NB4 (cell line): ENCODE data around the gene EVA1C.
"Not testable (repeated sequence)": the region's sequence is repeated elsewhere in the genome, so short reads cannot be mapped to it uniquely, and the experiment has no call there.

ENCODE experiments used
- DNase-seq: peaks from one replicate; pipeline ENCODE4 v3.0.0; 2010; ENCODE audit warnings: low read depth
- H3K4me3 ChIP-seq: one replicate; pipeline ENCODE4 v1.5.1; 2011; ENCODE audit warnings: mild to moderate bottlenecking, low read depth, low read length, moderate library complexity
- MYC ChIP-seq: IDR thresholded peaks from 2 replicates; pipeline ENCODE4 v1.6.1; 2011; ENCODE audit warnings: low read depth, low read length
- POLR2A ChIP-seq: IDR thresholded peaks from 2 replicates; pipeline ENCODE4 v1.6.1; 2011; ENCODE audit warnings: mild to moderate bottlenecking; ENCODE audit not compliant: insufficient read length; ENCODE audit errors: extremely low read depth
- TF ChIP-seq, protein P1 (sequence below): IDR thresholded peaks from 2 replicates; pipeline ENCODE4 v1.6.1; 2011; ENCODE audit warnings: low read depth, low read length
- TF ChIP-seq, protein P2 (sequence below): IDR thresholded peaks from one replicate; pipeline ENCODE4 v1.5.1; 2012; ENCODE audit warnings: low read depth, low read length

EVA1C gene

DNA sequence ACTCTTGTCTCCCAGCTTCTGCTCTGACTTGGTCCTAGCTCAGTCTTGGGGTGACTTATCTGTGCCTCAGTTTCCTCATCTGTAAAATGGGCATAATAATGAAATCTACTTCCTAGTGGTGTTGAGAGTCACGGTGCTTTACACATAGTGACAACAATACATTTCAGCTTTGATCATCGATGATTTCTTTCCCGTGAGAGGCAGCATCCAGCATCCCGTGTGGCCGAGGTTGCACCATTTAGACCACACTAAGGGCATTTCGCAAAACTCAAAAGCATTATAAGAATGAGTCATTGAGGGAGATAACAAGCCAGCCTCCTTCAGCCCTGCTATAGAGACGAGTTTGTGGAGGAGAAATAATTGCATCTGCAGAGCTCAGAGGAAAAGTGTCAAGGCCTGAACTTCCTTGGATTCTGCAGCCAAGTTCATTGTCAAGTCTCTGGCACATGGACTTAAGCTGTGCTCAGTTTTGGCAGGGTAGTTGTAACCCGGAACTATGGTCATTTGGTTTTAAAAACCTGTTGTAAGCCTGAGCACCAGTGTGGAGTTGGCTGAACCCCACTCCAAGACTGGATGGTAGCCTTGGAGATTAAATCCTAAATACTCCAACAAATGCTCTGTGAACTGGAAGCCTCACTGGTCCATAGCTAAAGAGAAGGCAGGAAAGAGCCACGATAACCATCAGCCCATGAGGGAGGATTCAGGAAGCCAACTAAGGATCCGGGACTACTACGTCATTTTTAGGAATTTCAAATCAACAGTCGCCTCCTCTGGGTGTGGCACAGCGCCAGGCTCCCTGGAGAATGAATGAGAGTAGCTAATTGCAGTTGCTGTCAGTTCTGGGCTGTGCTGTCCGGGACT lies 108.6 kb downstream of the EVA1C start:
- no peak overlapping the region for H3K4me3 ChIP-seq
- TF ChIP-seq MYC (peak; percentile 14; the same call in 1 of the 2 replicates), POLR2A (no peak)
- TF ChIP-seq, protein P1, sequence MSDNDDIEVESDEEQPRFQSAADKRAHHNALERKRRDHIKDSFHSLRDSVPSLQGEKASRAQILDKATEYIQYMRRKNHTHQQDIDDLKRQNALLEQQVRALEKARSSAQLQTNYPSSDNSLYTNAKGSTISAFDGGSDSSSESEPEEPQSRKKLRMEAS, result no peak
- DNase-seq, result peak; percentile 84

DNA sequence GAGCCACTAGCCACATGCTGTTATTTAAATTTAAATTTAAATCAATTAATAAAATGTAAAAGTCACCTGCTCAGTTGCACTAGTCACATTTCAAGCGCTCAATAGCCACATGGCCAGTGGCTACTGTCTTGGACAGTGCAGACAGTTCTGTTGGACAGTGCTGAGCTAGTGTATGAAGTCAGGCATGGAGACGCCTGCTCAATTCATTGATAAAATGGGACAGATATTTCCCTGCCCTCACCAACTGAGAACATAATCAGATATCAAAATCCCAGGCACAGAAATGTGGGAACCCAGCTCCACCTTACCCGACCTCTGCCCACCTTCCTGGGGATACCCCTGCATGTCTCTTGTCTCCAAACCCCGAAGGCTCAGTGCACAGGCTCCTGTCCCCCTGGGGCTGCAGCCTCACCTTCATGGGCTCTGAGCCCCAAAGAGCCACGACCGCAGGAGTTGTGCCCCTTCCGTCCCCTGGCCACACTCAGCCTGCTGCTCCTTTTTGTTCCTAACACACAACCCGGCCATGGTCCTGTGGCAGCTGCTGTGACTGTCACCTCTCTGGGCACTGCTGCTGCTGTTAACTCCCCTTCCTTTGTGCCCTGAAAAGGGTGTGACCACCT lies 109.3 kb downstream of the EVA1C start:
- no peak overlapping the region for H3K4me3 ChIP-seq
- TF ChIP-seq MYC (no peak), POLR2A (no peak)
- TF ChIP-seq, protein P2, sequence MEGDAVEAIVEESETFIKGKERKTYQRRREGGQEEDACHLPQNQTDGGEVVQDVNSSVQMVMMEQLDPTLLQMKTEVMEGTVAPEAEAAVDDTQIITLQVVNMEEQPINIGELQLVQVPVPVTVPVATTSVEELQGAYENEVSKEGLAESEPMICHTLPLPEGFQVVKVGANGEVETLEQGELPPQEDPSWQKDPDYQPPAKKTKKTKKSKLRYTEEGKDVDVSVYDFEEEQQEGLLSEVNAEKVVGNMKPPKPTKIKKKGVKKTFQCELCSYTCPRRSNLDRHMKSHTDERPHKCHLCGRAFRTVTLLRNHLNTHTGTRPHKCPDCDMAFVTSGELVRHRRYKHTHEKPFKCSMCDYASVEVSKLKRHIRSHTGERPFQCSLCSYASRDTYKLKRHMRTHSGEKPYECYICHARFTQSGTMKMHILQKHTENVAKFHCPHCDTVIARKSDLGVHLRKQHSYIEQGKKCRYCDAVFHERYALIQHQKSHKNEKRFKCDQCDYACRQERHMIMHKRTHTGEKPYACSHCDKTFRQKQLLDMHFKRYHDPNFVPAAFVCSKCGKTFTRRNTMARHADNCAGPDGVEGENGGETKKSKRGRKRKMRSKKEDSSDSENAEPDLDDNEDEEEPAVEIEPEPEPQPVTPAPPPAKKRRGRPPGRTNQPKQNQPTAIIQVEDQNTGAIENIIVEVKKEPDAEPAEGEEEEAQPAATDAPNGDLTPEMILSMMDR, result no peak
- DNase-seq, result no peak

DNA sequence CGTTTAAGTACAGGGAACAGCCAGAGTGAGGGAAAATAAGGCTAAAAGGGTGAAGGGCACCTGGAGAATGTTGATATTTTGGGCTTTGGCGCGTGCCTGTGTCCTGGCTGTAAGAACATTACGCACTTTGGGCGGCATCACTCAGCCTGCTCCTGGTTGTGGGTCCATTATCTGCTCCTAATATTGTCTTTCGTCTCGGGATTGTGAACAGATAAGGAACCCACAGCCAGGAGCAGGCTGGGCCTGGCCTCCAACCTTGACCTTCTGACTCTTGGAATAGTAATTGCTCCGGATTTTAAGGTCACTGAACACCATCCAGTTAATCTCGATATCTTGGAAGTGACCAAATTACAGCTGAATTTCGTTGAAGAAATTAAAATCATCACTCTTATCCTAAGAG lies 111.0 kb downstream of the EVA1C start:
- no peak for DNase-seq
- no peak for TF ChIP-seq POLR2A
- no peak overlapping the region for H3K4me3 ChIP-seq

DNA sequence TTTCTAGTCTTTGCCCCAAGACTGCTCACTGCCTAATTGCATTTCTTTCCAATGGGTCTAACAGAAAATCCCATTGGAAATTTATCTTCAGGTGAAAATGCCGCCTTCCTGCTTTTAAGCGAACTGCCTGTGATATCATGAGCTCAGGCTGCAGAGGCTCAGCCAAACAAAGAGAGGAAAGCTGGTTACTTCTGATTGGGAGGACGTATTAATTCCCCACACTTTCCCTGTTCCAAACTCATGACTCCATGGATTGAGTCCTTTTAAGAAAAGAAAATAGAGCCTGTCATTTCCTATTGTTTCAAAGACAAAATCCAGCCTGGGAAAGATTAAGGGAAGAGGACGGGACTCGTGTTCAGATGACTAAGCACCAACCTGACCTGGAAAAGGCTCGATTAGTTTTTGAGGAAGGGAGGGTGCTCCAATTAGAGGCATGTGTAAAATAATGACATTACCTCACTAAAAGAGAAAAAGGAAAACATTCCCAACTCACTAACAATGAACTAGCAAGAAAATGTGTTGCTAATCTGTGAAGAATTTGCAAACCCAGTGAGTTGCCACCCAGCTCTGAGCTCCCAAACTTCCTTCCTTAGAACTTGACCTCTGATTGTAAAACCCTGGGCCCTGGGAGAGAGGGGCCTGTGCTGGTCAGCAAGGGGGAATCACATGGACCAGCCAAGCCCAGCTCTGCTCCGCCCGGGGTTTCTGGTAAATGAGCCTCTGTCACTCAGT lies 111.6 kb downstream of the EVA1C start:
- no peak for DNase-seq
- TF ChIP-seq, protein P2, result no peak
- no peak for TF ChIP-seq POLR2A
- TF ChIP-seq, protein P1, result no peak
- TF ChIP-seq MYC, result no peak

DNA sequence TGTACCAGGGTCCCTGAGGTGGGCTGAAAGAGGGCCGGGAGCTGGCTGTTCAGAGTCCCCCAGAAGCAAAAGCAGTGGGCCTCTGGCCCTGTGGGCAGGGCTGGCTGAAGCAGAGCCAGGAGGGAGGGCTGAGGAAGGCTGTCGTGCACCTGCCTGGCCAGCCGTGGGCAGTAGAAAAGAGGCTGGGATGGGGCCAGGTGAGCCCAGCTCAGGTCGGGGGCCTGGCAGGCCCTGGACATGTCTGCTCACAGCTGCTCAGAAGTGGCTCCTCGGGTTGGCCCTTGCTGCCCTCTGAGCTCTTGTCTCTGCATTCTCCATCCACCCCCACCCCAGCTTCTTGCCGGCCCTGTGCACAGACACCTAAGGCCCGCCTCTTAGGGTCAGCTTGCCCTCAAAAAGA lies 112.8 kb downstream of the EVA1C start:
- TF ChIP-seq, protein P2, result no peak
- TF ChIP-seq, protein P1, result no peak
- no peak for TF ChIP-seq MYC
- no peak for TF ChIP-seq POLR2A
- DNase-seq, result no peak

More for the DNA sequence above, 111.6 kb downstream of the EVA1C start:
- no peak overlapping the region for H3K4me3 ChIP-seq

DNA sequence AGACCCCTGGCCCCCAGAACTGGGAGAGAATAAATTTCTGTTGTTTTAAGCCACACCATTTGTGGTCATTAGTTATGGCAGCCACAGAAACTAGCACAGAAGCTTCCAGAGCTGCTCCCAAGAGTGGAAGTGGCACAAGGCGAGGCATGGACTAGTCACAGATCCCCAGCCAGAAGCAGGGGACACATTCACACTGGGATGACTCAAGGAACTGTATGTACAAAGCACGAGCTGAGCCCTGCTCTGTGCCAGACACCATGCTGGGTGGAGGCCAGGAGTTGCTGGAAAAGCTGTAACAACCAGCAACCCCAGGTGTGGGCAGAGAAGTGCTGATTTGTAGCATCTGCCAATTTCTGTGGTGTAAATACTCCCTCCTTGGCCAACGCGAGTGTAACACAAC lies 117.2 kb downstream of the EVA1C start:
- no peak for DNase-seq
- H3K4me3 ChIP-seq, result no peak overlapping the region
- TF ChIP-seq, protein P2, result no peak
- no peak for TF ChIP-seq POLR2A
- TF ChIP-seq, protein P1, result no peak
- TF ChIP-seq MYC, result no peak

More for the DNA sequence above, 112.8 kb downstream of the EVA1C start:
- no peak overlapping the region for H3K4me3 ChIP-seq

DNA sequence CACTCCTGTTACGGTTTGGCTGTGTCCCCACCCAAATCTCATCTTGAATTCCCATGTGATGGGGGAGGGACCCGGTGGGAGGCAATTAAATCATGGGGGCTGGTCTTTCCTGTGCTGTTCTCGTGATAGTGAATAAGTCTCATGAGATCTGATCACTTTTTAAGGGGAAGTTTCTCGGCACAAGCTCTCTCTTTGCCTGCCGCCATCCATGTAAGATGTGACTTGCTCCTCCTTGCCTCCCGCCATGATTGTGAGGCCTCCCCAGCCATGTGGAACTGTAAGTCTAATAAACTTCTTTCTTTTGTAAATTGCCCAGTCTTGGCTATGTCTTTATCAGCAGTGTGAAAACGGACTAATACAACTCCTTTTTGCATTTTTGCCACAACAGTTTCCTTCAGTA lies 118.3 kb downstream of the EVA1C start:
- H3K4me3 ChIP-seq, DNase-seq: not testable (repeated sequence)

DNA sequence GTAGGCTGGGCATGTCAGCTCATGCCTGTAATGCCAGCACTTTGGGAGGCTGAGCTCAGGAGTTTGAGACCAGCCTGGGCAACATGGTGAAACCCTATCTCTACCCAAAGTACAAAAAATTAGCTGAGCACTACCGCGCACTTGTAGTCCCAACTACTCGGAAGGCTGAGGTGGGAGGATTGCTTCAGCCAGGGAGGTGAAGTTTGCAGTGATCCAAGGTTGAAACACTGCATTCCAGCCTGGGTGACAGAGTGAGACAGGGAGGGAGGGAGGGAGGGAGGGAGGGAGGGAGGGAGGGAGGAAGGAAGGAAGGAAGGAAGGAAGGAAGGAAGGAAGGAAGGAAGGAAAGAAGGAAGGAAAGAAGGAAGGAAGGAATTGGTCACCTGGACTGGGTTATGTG lies 119.1 kb downstream of the EVA1C start:
- not testable (repeated sequence) for DNase-seq, H3K4me3 ChIP-seq
